GM21529 (cell line): ENCODE measurements around the gene TOMM34.
A peak's percentile ranks its signal among the peaks of the same experiment; 100 is the strongest.

Experiments used
- ATAC-seq: cut with Tn5 transposase; IDR thresholded peaks from one replicate; pipeline ENCODE4 v1.9.1; 2021; ENCODE audit not compliant: unreplicated experiment

The TOMM34 gene

GRCh38 chr20:44963325-44964215 is 3.4 kb upstream of the TOMM34 start:
- ATAC-seq, result no peak

DNA sequence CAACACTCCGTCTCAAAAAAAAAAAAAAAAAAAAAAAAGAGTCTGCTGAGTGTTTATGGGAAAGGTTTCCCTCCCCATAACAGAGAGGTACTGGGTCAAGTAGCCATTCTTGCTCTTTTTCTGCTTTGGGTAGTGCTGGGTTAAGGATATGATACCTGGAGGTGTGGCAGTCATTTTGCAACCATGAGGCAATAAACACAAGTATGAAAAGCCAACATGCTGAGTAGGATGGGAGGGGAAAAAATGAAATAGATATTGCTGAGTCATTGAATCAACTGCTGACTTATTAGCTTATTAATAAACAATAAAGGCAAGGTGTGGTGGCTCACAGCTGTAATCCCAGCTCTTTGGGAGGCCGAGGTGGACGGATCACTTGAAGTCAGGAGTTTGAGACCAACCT is 2.3 kb upstream of the TOMM34 start:
- no peak for ATAC-seq

DNA sequence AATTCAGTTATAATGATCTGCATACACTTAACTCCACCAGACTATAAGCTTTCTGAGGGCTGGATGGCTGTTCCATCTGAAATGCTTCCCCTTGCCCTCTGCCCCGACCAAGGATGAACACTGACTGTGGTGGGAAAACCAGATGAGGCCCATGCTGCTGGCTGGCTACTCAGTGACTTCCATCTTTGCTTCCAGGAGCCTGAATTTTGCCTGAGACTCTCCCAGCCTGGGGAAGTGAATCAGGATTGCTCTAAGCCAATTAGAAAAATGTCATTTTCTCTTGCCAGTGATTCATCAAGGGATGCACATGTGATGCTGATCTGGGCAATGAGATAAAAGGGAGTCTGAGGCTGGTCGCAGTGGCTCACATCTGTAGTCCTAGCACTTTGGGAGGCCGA is 1.7 kb upstream of the TOMM34 start:
- ATAC-seq, result no peak

DNA sequence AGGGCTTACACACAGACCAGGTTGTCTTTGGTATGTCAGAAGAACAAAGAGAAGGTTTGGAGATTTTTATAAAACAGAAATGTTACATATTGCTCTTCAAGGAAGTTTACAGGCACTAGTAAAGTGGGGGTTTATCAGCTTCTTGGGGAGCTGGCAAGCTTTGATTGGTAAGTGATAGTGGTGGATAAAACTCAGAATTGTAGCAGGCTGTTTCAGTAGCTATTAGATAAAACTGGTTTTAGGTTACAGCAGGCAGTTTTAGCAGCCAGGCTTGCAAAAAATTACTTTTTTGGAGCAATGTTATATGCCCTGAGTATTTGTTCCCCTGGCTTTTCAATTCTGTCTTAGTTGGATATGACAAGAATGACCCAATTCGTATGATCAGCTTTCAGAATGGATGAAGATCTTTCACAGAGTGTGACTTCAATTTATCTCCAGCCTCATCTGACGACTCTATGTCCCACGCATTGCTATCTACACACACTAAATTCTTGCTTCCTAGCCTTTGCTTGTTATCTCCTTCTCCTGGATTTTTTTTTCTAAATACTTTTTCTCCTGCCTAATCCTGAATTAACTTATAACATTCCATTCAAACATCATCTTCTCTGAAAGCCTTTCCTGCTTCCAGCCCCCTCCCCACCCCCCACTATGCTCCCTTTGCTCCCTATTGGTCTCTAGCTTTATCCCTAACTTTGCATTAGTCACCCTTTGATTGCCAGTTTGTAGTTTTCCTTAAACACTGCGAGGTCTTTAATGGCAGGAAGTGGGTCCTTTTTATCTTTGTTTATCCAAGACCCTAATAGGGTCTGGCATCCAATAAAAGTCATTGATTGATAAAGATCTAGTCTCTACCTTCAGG is 1.0 kb upstream of the TOMM34 start:
- ATAC-seq, result no peak

GRCh38 chr20:44959638-44960102 is 527 bp downstream of the TOMM34 start:
- ATAC-seq, result peak; percentile 25

DNA sequence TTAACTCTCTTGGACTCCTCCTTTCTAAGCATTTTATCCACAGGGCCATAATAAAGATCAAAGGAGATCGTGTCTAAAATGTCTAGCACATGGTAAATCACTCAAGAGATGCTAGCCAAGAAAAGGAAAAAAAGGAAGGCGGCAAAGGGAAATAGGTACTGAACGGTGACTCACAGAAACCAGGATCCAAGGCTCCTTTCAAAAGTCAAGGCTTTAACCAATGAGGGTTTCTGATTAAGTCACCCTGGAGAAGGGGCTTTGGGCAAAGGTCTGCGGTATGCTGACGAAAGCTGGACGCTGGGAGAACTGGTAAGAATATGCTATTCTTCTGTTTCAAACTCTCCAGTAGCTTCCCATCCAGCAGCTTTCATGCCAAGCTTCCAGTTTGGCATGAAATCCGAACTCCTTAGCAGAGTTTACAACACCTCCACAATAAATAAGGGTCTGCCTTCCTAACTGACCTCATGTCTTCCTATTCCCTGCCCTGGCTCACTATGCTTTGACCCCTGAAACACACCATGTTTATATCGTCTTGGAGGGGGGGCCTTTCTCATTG is 1.0 kb downstream of the TOMM34 start:
- ATAC-seq, result no peak

DNA sequence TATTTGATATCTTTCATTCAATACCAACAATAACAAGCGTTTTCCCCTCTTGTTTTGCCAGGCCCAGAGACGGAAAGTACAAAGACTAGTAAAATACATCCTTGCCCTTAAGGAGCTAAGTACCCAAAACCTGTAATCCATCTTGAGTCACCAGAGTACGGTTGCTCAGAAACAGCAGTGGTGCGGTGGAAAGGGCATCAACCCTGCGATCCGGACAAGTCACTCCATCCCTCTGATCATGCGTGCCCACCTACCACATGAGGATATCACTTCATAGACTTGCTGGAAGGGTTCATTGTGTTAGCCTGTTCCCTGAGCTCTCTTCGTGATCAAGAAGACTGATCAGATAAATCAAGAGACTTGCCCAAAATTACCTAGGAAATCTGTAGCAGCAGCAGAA is 1.9 kb downstream of the TOMM34 start:
- no peak for ATAC-seq

- ATAC-seq, result no peak
Measured at GRCh38 chr20:44956410-44956809, 3.8 kb downstream of the TOMM34 start.

- ATAC-seq, result no peak
Measured at GRCh38 chr20:44955270-44955669, 4.9 kb downstream of the TOMM34 start.

GRCh38 chr20:44954211-44954610 is 6.0 kb downstream of the TOMM34 start:
- no peak for ATAC-seq

DNA sequence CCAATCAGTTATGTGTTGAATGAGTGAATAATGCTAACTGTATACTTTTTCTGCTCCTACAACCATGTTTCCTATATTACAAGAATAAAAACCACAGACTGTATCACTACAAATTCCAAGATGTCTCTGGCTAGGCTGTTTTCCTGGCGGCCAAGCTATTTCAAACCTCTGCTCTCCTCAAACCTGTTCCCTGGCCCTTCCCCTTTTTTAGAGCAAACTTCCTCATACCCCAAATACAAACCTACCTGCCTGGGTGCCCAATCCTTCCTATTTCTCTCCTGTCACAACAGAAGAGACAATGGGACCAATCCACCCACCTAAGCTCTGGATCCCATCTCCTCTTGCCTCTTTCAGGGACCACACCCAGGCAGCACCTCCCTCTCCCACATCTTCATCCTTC is 7.5 kb downstream of the TOMM34 start:
- ATAC-seq, result no peak

DNA sequence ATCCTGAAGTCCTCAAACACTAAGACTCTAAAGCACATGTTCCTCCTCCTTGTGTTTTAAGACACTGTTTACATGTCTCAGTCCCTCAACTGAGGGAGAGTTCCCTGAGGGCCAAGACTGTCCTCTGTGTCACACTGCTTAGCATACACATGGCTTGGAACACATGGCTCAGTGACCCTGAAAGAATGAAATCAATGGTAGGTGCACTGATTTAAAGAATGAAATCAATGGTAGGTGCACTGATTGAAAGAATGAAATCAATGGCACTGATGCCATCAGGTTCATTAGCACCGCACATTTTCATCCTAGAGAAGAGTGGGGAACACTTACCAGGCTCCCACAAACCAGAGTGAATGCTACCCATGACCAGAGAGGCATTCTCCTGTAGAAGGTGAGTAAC is 9.8 kb downstream of the TOMM34 start:
- no peak for ATAC-seq

- no peak for ATAC-seq
Measured at GRCh38 chr20:44948513-44948912, 11.7 kb downstream of the TOMM34 start.

- no peak for ATAC-seq
Measured at GRCh38 chr20:44948107-44948506, 12.1 kb downstream of the TOMM34 start.

- no peak for ATAC-seq
Measured at GRCh38 chr20:44946271-44946852, 13.8 kb downstream of the TOMM34 start.

DNA sequence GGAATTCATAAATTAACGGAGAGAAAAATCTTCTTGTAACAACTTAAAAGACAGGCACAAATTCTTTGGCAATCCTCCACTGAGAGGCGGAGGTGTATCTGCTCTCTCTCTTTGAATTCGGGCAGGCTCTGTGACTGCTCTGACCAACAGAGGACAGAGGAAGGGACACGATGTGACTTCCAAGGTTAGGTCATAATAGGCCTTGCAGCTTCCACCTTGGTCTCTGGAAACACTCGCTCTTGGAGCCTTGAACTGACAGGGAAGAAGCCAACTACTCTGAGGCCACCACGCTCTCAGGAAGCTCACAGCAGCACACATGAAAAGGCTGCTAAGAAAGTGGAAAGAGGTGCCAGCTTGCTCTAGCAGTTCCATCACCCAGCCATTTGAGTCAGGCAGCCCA is 14.9 kb downstream of the TOMM34 start:
- no peak for ATAC-seq

GRCh38 chr20:44943828-44944227 is 16.4 kb downstream of the TOMM34 start:
- ATAC-seq, result no peak

GRCh38 chr20:44942264-44942973 is 17.8 kb downstream of the TOMM34 start:
- no peak for ATAC-seq

- ATAC-seq, result no peak
Measured at GRCh38 chr20:44941120-44941691, 19.0 kb downstream of the TOMM34 start.

DNA sequence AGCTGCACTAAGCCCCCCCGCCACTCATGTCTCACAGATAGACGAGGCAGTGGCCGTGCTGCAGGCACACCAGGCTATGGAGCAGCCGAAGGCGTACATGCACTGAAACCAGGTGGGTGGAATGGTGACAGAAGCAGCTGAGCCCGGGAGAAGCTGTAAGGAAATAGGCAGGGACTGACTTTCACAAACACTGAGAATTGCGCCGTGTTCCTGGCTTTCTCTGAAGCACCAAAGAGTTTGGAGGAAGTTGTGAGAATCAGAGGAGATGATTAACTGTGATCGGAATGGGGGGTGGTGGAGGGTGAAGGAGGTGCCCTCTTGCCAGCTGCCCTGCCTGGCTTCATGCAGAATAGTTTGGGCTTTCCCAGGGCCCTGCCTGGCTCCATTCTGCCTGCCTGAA is 21.6 kb downstream of the TOMM34 start:
- no peak for ATAC-seq
